KMS-11 (cell line): Measurements from ENCODE around the gene TCAP.

ENCODE experiments used
- H2AFZ ChIP-seq: fragments of 200-600 bp; sonication (generic); 2 replicates; pipeline ENCODE4 v1.6.1; 2016; ENCODE audit warnings: antibody characterized with exemption, mixed run types, low read depth
- H3K27ac ChIP-seq: fragments of 200-600 bp; sonication (generic); 2 replicates; pipeline ENCODE4 v1.6.1; 2016; ENCODE audit warnings: mild to moderate bottlenecking, mixed run types
- H3K27me3 ChIP-seq: fragments of 200-600 bp; sonication (generic); 2 replicates; pipeline ENCODE4 v1.6.1; 2017; ENCODE audit warnings: mild to moderate bottlenecking, low read depth, mixed run types, moderate library complexity; ENCODE audit not compliant: insufficient read depth
- H3K36me3 ChIP-seq: fragments of 200-600 bp; sonication (generic); 2 replicates; pipeline ENCODE4 v1.6.1; 2017; ENCODE audit warnings: mild to moderate bottlenecking, mixed run types; ENCODE audit not compliant: insufficient read depth
- H3K4me1 ChIP-seq: fragments of 200-600 bp; sonication (generic); 2 replicates; pipeline ENCODE4 v1.6.1; 2016; ENCODE audit warnings: mild to moderate bottlenecking, low read depth, mixed run types; ENCODE audit not compliant: poor library complexity, severe bottlenecking
- H3K4me2 ChIP-seq: fragments of 200-600 bp; sonication (generic); 2 replicates; pipeline ENCODE4 v1.7.0; 2016; ENCODE audit warnings: mild to moderate bottlenecking, mixed run types
- H3K4me3 ChIP-seq: fragments of 200-600 bp; sonication (generic); IDR thresholded peaks from 2 replicates; pipeline ENCODE4 v1.6.1; 2017; ENCODE audit warnings: low read depth, low read length, mixed read lengths; ENCODE audit not compliant: insufficient read depth
- H3K79me2 ChIP-seq: fragments of 200-600 bp; sonication (generic); 2 replicates; pipeline ENCODE4 v1.6.1; 2016; ENCODE audit warnings: low read depth, mixed run types; ENCODE audit not compliant: insufficient read depth
- H3K9ac ChIP-seq: fragments of 200-600 bp; sonication (generic); 2 replicates; pipeline ENCODE4 v1.6.1; 2016; ENCODE audit warnings: mild to moderate bottlenecking, mixed run types
- H4K20me1 ChIP-seq: fragments of 200-600 bp; sonication (generic); 2 replicates; pipeline ENCODE4 v1.6.1; 2016; ENCODE audit warnings: mild to moderate bottlenecking, mixed run types; ENCODE audit not compliant: insufficient read depth
- TF ChIP-seq, protein P1 (sequence below): fragments of 200-600 bp; sonication (generic); conservative IDR thresholded peaks from 2 replicates; pipeline ENCODE4 v1.6.1; 2017; ENCODE audit warnings: low read depth, mild to moderate bottlenecking, antibody characterized with exemption, low read length, moderate library complexity, mixed read lengths

Gene TCAP

GRCh38 chr17:39687101-39687545 is 22.0 kb downstream of the TCAP start:
- peak overlapping the region; percentile 72 for H2AFZ ChIP-seq
- H3K9ac ChIP-seq: no peak overlapping the region
- H3K79me2 ChIP-seq: no peaks in the 10 kb centered on the region
- H3K4me1 ChIP-seq: peaks cover 16% of the 10 kb centered on the region
- no peaks in the 10 kb centered on the region for H3K27me3 ChIP-seq
- H3K4me2 ChIP-seq: peak overlapping the region; percentile 86
- H4K20me1 ChIP-seq: no peaks in the 10 kb centered on the region
- TF ChIP-seq, protein P1, sequence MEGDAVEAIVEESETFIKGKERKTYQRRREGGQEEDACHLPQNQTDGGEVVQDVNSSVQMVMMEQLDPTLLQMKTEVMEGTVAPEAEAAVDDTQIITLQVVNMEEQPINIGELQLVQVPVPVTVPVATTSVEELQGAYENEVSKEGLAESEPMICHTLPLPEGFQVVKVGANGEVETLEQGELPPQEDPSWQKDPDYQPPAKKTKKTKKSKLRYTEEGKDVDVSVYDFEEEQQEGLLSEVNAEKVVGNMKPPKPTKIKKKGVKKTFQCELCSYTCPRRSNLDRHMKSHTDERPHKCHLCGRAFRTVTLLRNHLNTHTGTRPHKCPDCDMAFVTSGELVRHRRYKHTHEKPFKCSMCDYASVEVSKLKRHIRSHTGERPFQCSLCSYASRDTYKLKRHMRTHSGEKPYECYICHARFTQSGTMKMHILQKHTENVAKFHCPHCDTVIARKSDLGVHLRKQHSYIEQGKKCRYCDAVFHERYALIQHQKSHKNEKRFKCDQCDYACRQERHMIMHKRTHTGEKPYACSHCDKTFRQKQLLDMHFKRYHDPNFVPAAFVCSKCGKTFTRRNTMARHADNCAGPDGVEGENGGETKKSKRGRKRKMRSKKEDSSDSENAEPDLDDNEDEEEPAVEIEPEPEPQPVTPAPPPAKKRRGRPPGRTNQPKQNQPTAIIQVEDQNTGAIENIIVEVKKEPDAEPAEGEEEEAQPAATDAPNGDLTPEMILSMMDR: no peak
- no peak overlapping the region for H3K4me3 ChIP-seq
- H3K36me3 ChIP-seq: no peaks in the 10 kb centered on the region
- H3K27ac ChIP-seq: peak overlapping the region; percentile 75

DNA sequence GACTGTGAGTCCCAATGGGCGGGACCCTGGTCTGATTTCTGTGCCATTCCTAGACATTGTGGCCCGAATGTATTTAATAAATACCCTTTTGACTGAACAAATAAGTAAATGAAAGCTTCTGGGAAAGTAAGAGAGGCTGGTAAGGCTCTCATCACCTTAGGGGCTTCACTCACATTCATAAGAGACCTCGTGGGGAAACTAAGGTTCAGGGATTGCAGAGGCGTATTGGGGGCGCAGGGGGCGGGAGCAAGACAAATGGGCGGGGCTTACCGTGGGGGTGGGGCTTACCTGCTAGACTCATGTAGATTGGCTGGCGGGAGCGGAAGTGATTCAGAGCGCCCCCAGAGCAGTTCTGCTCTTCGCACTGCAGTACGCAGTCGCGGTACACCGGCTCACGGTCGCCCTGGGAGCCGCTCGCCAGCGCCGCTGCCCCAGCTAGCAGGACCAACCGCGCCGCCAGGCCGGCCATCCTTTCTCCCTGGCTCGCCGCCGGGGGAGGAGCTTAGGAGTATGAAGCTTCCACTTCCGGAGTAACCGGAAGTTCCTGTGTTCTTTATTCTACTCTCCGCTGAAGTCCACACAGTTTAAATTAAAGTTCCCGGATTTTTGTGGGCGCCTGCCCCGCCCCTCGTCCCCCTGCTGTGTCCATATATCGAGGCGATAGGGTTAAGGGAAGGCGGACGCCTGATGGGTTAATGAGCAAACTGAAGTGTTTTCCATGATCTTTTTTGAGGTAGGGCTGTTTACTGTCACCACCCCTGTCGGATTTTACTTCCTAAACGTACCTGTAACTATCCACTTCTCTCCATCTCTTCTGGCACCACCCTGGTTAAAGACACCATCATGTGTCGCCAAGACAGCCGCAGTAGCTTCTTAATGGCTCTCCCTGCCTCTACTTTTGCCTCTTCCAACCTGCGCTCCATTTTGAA is 22.7 kb downstream of the TCAP start, which contains the start of gene PGAP3:
PGAP3 (minus strand) TSS at position 512 of the 929 bp plus-strand sequence; CDS start at position 469, 43 bp downstream.
- TF ChIP-seq, protein P1: no peak; the same call in 1 of the 2 replicates
- Histone ChIP-seq H2AFZ (peak within 1 kb of the TSS; percentile 72), H3K9ac (peak within 1 kb of the TSS; percentile 46), H3K4me2 (peak within 1 kb of the TSS; percentile 86), H3K4me1 (peaks cover 16% of the 10 kb centered on the region), H4K20me1 (no peaks in the 10 kb centered on the region), H3K4me3 (peak within 1 kb of the TSS; percentile 59), H3K27ac (peak within 1 kb of the TSS; percentile 75), H3K27me3 (no peaks in the 10 kb centered on the region), H3K36me3 (no peaks in the 10 kb centered on the region), H3K79me2 (no peaks in the 10 kb centered on the region)

- Histone ChIP-seq H3K4me1 (peaks cover 16% of the 10 kb centered on the region), H2AFZ (peak overlapping the region; percentile 72; the same call in 1 of the 2 replicates), H3K36me3 (no peaks in the 10 kb centered on the region), H3K27me3 (no peaks in the 10 kb centered on the region), H3K4me3 (peak overlapping the region; percentile 59), H3K4me2 (peak overlapping the region; percentile 86), H3K9ac (peak overlapping the region; percentile 46; the same call in 1 of the 2 replicates), H3K79me2 (no peaks in the 10 kb centered on the region), H3K27ac (peak overlapping the region; percentile 75), H4K20me1 (no peaks in the 10 kb centered on the region)
- TF ChIP-seq, protein P1: peak; percentile 10
These were observed 23.3 kb downstream of the TCAP start for GRCh38 chr17:39688475-39688835.

GRCh38 chr17:39688945-39689344 is 23.8 kb downstream of the TCAP start:
- no peak overlapping the region; the same call in 1 of the 2 replicates for H3K9ac ChIP-seq
- TF ChIP-seq, protein P1: 0 out of 2 replicates have a peak, but pooled peaks have one; percentile 0
- H3K27me3 ChIP-seq: no peaks in the 10 kb centered on the region
- no peaks in the 10 kb centered on the region for H4K20me1 ChIP-seq
- peaks cover 16% of the 10 kb centered on the region for H3K4me1 ChIP-seq
- H2AFZ ChIP-seq: peak overlapping the region; percentile 72; the same call in 1 of the 2 replicates
- H3K36me3 ChIP-seq: no peaks in the 10 kb centered on the region
- H3K27ac ChIP-seq: no peak overlapping the region
- peak overlapping the region; percentile 59 for H3K4me3 ChIP-seq
- peak overlapping the region; percentile 86 for H3K4me2 ChIP-seq
- H3K79me2 ChIP-seq: no peaks in the 10 kb centered on the region
